NCI-H2107 treated with DMSO at 0.1 percent for 48 hours (cell line): ENCODE results near the gene GRM8.

ENCODE experiments used
- DNase-seq: peaks from one replicate; lab custom pipeline; 2025; ENCODE audit not compliant: unreplicated experiment; lab: John Stamatoyannopoulos, UW

GRM8 gene

DNA sequence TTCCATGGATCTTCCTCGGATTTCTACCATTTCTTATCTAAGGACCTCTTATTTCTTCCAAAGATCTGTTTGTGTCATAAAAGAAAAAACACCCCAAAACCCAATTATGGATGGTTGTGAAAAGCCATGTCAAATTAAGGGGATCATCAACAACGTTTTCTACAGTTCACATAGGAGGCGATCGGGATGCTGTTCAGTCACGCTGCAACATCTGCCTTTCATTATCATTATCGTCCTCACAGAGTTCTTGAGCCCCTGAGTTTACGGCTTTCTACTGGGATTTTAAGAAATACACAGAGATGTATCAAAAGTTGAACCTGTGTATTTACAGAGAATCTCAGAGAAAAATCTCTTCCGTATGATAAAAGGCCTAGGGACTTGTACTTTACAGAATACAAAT is 101.4 kb downstream of the GRM8 start:
- no peak for DNase-seq

DNA sequence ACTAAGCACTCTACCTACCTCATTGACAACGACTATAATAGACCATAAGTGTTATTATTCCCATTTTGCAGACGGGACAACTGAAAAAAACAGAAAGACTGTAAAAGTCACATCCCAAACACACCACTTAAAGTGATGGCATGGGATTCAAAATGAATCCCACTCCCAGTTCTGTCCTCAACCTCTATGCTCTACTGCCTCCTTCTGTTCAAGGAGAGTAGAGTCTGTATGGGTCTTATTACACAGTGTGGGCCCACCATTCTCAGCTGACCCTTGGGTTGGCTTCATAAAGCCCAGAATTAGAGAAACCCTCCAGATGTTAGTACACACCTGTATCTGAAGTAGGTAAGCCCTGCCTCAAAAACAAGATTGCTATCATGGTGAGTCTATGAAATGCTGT is 102.2 kb downstream of the GRM8 start:
- DNase-seq = no peak

DNA sequence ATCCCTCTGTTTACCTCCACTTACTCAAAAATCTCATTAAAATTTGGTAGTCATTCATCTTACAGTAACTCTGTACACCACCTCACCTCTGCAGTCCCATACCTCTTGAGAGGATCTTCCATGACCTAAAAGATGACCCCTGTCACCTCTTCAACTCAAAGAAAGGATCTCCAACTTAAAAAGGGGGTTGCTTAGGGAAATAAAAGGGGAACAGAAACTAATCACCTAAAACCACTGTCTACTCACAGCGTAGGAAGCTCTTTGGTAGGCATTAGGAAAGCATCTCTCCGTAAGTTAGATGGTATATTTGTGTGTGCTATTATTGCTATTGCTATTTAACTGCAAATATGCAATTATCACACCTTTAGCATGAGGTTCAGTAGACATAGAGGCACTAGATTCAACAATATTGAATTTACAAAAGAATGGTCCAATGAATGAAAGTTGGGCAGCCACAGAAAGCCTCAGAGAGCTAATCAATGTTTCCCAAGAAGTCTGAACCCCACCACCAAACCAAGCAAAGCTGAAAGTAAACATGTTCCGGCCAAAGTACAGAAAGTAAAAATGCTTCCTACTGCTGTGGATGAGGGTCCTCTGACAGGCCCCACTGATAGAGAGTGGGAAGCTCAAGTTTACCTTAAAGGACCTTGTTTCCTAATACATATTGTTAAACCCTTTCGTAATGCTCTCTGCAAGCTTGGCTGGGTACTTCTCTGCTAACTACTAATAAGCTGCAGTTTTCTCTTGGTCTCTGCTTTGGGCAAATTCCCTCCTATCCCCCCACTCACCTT is 105.8 kb downstream of the GRM8 start:
- DNase-seq = no peak

DNA sequence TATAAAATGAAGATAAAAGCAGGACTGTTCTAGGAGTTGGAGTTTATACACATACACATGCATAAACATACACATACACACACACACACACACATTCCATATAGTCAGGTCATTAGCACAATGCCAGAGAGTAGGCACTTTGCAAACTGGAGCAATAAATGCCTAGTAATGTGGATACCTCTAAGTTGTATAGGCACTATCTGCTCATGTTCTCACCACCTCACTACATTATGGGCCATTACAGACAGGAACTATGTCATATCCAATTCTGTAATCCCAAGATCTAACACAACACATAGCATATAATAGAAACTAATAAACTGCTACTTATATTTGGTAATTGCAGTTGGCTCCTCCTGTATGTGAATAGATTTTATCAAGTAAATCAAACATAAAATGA is 115.6 kb downstream of the GRM8 start:
- DNase-seq = no peak

- no peak for DNase-seq
Measured at GRCh38 chr7:127135871-127136485, 116.8 kb downstream of the GRM8 start.

DNA sequence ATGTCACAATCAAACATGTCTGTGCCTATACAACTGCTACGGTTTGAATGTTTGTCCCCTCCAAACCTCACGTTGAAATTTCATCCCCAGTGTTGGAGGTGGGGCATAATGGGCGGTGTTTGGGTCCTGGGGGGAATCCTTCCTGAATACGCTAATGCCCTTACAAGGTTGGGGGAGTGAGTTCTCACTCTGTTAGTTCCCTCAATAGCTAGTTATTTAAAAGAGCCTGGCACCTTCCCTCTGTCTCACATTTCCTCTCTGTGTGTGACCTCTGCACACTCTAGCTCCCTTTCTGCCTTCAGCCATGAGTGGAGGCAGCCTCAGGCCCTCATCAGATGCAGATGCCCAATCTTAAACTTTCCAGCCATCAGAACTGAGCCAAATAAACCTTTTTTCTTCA is 129.5 kb downstream of the GRM8 start:
- peak; percentile 33 for DNase-seq

- DNase-seq = peak; percentile 45
Measured at GRCh38 chr7:127119517-127119916, 133.2 kb downstream of the GRM8 start.

DNA sequence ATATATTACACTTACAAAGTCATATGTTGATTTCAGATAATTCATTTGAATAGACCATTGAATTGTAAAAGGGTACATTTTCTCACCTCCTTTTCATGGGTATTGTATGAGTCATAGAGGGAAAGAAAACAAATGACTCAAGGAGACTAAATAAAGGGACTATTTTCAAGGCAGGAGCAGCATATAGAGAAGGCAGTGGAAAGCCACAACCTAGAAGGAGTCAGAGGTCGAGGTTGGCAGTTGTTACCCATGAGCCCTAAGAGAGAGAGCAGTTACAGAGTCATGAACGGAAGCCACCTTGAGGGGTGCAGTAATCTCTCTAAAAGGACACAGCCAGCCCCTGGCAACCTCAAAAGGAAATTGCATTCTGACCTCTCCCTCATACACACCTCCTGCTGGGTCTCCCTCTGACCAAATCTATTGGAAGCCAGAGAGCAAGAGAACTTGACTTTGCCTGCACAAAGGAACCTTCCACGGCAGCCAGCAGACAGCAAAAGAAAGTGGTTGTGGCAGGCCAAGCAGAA is 137.9 kb downstream of the GRM8 start:
- no peak for DNase-seq

GRCh38 chr7:127107601-127108007 is 145.1 kb downstream of the GRM8 start:
- DNase-seq = no peak

- DNase-seq = no peak
Measured at GRCh38 chr7:127093340-127093739, 159.4 kb downstream of the GRM8 start.

DNA sequence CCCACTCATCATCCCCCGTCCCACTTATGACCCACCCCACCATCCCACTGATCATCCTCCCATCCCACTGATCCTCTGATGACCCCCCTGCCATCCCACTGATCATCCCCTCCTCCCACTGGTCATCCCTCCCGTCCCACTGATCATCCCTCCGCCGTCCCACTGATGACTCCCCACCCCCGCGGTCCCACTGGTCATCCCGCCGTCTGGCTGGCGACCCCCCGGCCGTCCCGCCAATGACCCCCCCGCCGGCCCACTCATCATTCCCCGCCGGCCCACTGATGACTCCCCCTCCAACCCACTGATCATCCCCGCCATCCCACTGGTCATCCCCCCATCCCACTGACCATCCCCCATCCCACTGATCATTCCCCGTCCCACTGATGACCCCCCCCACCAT is 161.1 kb downstream of the GRM8 start:
- no peak for DNase-seq

GRCh38 chr7:127089146-127089545 is 163.6 kb downstream of the GRM8 start:
- no peak for DNase-seq

DNA sequence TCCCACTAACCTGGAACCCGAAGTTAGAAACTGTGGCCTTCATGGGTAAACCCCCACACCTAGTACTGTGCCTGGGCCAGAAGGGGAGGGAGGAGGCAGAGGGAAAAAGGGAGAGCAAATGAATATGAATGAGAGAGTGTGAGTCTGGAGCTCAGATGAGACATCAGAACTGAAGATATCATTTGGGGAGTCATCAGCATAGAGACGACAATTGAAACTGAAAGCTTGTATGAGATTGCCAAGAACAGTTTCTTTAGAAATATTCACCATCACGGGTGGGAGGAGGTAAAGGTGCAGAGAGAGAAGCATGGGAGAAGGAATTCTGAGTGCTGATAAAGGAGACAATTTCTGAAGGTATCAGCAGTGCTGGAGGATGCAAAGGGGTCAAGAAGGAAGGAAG is 171.2 kb downstream of the GRM8 start:
- no peak for DNase-seq

GRCh38 chr7:127080576-127080975 is 172.2 kb downstream of the GRM8 start:
- DNase-seq = no peak

DNA sequence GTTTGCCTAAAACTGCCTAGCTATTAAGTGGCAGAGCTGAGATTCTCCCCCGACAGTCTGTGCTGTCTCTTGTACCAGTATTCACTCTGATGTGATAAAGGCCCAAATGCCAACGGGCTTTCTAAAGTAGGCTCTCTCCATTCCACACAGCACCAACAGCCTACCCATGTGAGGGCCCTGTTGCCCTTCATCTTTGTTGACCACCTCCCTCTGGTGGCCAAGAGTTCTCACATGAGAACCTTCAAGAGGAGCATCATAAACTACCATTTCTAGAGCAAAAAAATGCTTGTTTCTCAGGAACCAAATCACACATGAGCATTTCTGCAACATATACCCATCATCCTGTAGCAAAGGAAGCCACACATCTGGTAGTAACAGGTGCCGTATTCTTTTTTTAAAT is 185.8 kb downstream of the GRM8 start:
- no peak for DNase-seq

GRCh38 chr7:127059475-127059874 is 193.3 kb downstream of the GRM8 start:
- DNase-seq = no peak

GRCh38 chr7:127057918-127058317 is 194.8 kb downstream of the GRM8 start:
- no peak for DNase-seq

DNA sequence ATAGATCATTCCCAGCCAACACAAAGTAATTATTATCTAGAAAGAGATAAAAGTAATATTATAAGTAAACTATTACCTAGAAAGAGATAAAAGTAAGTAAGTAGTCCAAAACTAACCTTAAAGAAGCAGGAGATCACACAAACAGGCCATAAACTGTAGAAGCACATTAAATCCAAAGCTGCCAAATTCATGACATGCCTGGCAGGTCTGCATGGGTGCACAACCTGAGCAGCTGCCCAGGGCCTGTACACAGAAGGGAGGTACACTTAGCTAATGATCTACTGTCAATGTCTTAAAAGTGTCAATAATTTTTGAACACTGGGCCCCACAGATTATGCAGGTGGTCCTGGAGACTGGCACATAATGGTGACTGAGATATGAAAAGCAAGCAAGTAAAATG is 196.5 kb downstream of the GRM8 start:
- no peak for DNase-seq

GRCh38 chr7:127047521-127047920 is 205.2 kb downstream of the GRM8 start:
- DNase-seq = no peak

DNA sequence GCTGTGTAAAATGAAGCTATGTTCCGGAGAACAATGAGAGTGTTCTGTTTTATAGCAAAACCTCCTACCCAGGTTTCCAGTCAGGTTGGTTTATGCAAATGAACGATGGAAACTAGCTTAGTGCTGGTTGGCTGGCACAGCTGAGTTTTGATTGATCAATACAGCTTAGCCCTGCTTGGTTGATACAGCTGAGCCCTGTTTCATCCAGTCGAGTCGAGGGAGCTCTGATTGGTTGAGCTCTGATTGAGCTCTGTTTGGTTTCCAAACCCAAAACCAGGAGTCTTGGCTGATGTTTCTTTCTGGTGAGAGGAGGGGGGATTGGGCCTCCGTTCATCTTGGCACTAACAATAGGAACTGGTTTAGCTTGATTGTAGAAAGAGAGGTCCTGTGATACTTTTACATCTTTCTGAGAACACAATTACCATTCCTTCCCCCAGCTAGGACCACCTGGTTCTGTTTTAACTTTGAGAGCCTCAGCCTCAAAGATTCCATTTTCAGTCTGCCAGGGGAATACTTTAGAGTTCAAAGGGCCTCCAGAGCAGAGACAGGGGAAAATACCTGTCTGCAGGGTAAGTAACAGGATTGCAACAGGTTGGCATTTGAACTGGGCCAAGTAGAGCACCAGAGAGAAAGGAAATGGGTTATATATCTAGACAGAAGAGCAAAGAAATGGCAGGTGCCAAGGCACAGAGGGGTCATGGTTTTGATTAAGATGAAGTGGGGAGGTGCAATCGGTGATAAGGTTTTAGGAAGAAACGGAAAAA is 210.9 kb downstream of the GRM8 start:
- DNase-seq = no peak

DNA sequence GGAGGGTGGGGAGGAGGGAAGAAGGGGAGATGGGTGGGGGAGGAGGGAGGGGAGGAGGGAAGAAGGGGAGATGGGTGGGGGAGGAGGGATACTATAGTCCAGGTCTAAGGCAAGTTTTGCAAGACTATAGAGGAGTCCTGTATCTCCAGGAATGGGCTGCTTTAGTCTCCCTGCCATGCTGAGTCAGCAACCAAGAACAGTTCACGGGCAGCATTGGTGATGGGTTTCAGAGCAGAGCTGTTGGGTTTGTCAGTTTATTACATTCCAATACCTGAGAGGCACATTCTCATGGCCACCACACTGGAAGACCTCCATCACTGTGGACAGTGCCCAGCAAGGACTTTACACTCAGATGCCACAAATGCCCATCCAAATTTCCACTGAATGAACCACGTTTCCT is 212.7 kb downstream of the GRM8 start:
- DNase-seq = no peak

GRCh38 chr7:127039541-127039940 is 213.2 kb downstream of the GRM8 start:
- DNase-seq = no peak
